Measurements from ENCODE around the gene ABCG1. TPM values are rescaled to one million over a fixed set of nuclear protein-coding genes. Genes with fewer than 3 reads are reported as not detected.

Gene ABCG1
- total and polyA plus RNA-seq, 2 donors (not counting 3 experiments of a cell fraction or from before 2014, with no cell fraction given), result 6.7 to 19.6 TPM

DNA sequence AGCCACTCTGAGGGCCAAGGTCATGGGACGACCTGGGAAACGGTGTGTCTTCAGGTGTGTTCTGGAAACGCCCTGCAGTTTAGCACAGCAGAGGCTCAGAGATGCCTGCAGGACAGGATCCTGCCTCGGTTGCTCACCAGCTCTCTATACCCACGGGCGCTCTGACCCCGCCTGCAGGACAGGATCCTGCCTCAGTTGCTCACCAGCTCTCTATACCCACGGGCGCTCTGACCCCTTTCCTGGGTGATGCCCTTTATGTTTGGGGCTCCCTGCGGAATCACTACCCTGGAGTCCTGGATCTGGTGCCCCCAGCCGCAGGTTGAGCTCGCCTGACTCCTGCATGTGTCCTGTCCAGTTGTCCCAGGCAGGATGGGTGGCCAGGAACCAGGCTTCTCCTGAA, 63.8 kb downstream of the ABCG1 start:
- CTCF ChIA-PET, result interaction anchor here (0.8 kb wide), 1 partner anchor 10 kb away, joined by 3 read pairs; no protein-coding TSS in a partner anchor
- no peaks in the 10 kb centered on the region for H4K20me1 ChIP-seq (replicated peaks; ENCODE audit: control insufficient read depth, extremely low read depth, insufficient read depth, low read length)
- no peaks in the 10 kb centered on the region for H3K36me3 ChIP-seq (ENCODE audit: control insufficient read depth in 2 of 2, extremely low read depth in 1 of 2, insufficient read depth in 2 of 2, low read length in 2 of 2)
- peaks cover 6% of the 10 kb centered on the region for H3K4me1 ChIP-seq (ENCODE audit: control insufficient read depth, extremely low read depth, insufficient read depth, low read length)
- FAIRE-seq, result no peak
- no peaks in the 10 kb centered on the region for H3K9me3 ChIP-seq (replicated peaks; ENCODE audit: control insufficient read depth, insufficient read depth, low read length)
- H3K27me3 ChIP-seq (ENCODE audit: control insufficient read depth in 2 of 2, insufficient read depth in 2 of 2, low read length in 2 of 2), result no peaks in the 10 kb centered on the region
- POLR2A ChIA-PET, result no interaction called here
- H3K79me2 ChIP-seq (ENCODE audit: control insufficient read depth, insufficient read depth, low read length), result no peaks in the 10 kb centered on the region
- no peak overlapping the region for H3K9ac ChIP-seq (replicated peaks; ENCODE audit: extremely low read depth, insufficient read depth, low read length)
- no peak overlapping the region for H3K4me2 ChIP-seq (ENCODE audit: insufficient read depth, low read length)
- no peak overlapping the region for H2AFZ ChIP-seq (ENCODE audit: low read depth, low read length)
- H3K9me1 ChIP-seq (replicated peaks; ENCODE audit: control insufficient read depth, extremely low read depth, insufficient read depth, low read length), result no peaks in the 10 kb centered on the region
- intact Hi-C loops (cut with micrococcal nuclease) (no loop called here), dilution Hi-C loops (cut with MboI; ENCODE audit: extremely low pct_ligation_motif_present, low sequenced_read_pairs) (no loop called here)
- DNase-seq (ENCODE audit: low read depth, low spot score), result no peak
- no TSS peak for BruUV-seq (replicated peaks)
- TF ChIP-seq JUN (IDR thresholded peaks at IDR 0.05; ENCODE audit: borderline replicate concordance, insufficient read depth, insufficient read length, low read depth), result no peak
- TF ChIP-seq, protein P1, sequence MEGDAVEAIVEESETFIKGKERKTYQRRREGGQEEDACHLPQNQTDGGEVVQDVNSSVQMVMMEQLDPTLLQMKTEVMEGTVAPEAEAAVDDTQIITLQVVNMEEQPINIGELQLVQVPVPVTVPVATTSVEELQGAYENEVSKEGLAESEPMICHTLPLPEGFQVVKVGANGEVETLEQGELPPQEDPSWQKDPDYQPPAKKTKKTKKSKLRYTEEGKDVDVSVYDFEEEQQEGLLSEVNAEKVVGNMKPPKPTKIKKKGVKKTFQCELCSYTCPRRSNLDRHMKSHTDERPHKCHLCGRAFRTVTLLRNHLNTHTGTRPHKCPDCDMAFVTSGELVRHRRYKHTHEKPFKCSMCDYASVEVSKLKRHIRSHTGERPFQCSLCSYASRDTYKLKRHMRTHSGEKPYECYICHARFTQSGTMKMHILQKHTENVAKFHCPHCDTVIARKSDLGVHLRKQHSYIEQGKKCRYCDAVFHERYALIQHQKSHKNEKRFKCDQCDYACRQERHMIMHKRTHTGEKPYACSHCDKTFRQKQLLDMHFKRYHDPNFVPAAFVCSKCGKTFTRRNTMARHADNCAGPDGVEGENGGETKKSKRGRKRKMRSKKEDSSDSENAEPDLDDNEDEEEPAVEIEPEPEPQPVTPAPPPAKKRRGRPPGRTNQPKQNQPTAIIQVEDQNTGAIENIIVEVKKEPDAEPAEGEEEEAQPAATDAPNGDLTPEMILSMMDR (IDR thresholded peaks at IDR 0.05; ENCODE audit: extremely low read depth in 1 of 2, insufficient read depth in 1 of 2, low read depth in 1 of 2, low read length in 2 of 2), result no peak
- TF ChIP-seq, protein P2, sequence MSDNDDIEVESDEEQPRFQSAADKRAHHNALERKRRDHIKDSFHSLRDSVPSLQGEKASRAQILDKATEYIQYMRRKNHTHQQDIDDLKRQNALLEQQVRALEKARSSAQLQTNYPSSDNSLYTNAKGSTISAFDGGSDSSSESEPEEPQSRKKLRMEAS (IDR thresholded peaks at IDR 0.05; ENCODE audit: insufficient read depth, insufficient read length), result no peak
- TF ChIP-seq MYC (IDR thresholded peaks at IDR 0.05; ENCODE audit: low read depth, low read length), result no peak
- no peak for TF ChIP-seq EZH2 (IDR thresholded peaks at IDR 0.05; ENCODE audit: borderline replicate concordance, low read depth, low read length, severe bottlenecking)
- TF ChIP-seq FOS (IDR thresholded peaks at IDR 0.05; ENCODE audit: borderline replicate concordance, insufficient read depth, low read length), result no peak
- no peak for TF ChIP-seq POLR2A (IDR thresholded peaks at IDR 0.05; ENCODE audit: low read depth, low read length)
- TF ChIP-seq POLR2AphosphoS5 (IDR thresholded peaks at IDR 0.05; ENCODE audit: insufficient read depth, low read depth, low read length), result no peak
- no peak for TF ChIP-seq GATA2 (IDR thresholded peaks at IDR 0.05; ENCODE audit: insufficient read depth, insufficient read length, low read depth, low read length)
- no peak overlapping the region for H3K4me3 ChIP-seq (replicated peaks in 1 of 3; ENCODE audit: insufficient read depth in 1 of 3, low read depth in 1 of 3, low read length in 3 of 3)
- H3K27ac ChIP-seq (ENCODE audit: insufficient read depth, low read depth, low read length), result no peak overlapping the region

All from endothelial cell of umbilical vein (primary cell).